Coronary artery (tissue), 2 donors: ENCODE results near the gene MIA2.

Experiments
- DNase-seq: peaks from one replicate; pipeline ENCODE4 v3.0.0-alpha.2; 2017; ENCODE audit warnings: low spot score
- H3K27ac ChIP-seq, 2 donors: fragments of 200-600 bp; sonication (generic); one replicate each; pipeline ENCODE4 v1.5.1; 2016 to 2019
- H3K4me3 ChIP-seq: fragments of 200-600 bp; sonication (generic); 2 replicates; pipeline ENCODE4 v1.5.1; 2016; ENCODE audit warnings: mild to moderate bottlenecking, moderate library complexity
- TF ChIP-seq, protein P1 (sequence below): fragments of 200-600 bp; sonication (generic); IDR thresholded peaks from one replicate; pipeline ENCODE4 v1.5.1; 2019; ENCODE audit warnings: antibody characterized with exemption

The MIA2 gene

DNA sequence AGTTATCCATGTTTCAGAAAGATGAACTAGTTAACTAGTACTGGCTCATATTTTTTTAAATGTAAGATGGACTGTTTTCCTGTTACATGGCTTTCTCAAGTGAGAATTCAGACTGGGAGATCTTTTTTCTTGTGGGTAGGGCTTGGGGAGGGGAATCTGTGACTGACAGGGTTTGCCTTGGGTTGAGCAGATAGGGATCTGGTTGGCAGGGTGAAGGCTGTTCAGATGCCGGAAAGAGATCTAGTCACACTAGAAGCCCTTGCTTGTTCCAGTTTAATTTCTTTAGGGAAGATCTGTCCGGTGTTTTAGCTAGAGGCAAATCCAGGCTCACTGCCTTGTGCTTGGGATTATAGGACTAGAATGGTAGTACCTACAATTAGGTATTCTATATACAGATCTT is 135.3 kb downstream of the MIA2 start:
- Histone ChIP-seq H3K27ac (no peak overlapping the region), H3K4me3 (no peak overlapping the region)
- TF ChIP-seq, protein P1, sequence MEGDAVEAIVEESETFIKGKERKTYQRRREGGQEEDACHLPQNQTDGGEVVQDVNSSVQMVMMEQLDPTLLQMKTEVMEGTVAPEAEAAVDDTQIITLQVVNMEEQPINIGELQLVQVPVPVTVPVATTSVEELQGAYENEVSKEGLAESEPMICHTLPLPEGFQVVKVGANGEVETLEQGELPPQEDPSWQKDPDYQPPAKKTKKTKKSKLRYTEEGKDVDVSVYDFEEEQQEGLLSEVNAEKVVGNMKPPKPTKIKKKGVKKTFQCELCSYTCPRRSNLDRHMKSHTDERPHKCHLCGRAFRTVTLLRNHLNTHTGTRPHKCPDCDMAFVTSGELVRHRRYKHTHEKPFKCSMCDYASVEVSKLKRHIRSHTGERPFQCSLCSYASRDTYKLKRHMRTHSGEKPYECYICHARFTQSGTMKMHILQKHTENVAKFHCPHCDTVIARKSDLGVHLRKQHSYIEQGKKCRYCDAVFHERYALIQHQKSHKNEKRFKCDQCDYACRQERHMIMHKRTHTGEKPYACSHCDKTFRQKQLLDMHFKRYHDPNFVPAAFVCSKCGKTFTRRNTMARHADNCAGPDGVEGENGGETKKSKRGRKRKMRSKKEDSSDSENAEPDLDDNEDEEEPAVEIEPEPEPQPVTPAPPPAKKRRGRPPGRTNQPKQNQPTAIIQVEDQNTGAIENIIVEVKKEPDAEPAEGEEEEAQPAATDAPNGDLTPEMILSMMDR: no peak
- DNase-seq: no peak

DNA sequence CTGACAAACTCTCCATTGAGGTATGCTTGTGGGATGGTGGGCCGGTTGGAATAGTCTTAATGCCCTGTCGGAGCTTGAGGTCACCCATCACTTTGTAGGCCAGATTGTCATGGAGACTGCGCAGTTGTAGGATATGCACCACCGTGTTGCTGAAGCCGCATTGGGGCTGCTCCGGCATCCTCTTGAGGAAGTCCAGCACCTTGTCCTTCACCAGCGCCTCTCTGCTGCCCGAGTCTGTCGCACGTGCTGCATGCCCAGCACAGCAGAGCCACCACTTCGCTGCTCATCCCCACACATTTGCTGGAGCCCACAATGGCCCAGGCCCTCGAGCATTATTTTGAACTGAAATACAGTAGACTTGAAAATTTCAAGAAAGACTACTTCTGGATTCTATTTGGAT is 136.7 kb downstream of the MIA2 start:
- DNase-seq: no peak
- TF ChIP-seq, protein P1: no peak
- Histone ChIP-seq H3K27ac (no peak overlapping the region), H3K4me3 (no peak overlapping the region)

DNA sequence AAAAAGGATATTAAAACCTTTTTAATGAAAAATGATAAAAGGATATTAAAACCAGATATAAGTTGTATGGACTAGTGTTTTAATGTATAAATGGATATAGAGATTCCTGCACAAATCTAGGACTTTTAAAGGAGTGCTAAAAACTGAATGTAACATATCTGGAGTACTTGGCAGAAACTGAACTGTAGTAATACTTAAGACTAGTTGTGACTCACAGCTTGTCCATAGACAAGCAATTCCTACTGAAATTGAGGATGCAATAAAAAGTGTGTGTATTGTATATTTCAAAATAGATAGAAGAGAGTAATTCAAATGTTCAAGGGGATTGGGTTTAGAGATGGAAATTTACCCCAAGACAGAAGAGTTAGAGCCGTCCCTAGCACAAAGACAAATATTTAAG is 138.9 kb downstream of the MIA2 start:
- TF ChIP-seq, protein P1: no peak
- DNase-seq: no peak
- Histone ChIP-seq H3K4me3 (no peak overlapping the region), H3K27ac (no peak overlapping the region)

DNA sequence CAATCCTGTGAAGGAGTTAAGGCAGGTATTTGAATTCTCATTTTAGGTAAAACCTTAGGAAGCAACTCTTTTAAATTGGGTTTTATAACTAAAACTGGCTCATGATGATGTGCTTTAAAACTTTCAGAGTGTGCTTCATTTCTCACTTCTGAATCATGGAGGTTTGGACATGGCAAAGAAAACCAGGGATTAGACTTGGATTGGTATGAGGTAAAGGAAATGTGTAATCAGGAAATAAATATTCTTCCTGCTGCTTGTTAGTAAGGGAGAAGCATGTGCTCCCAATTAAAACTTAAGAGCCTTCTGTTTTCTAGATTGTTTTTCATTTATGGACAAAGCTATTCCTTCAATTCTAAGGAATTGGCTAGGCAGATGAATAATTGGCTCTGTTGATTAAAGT is 141.1 kb downstream of the MIA2 start:
- no peak for DNase-seq
- peak overlapping the region; percentile 5 to 19 for H3K27ac ChIP-seq
- TF ChIP-seq, protein P1: no peak
- no peak overlapping the region for H3K4me3 ChIP-seq

DNA sequence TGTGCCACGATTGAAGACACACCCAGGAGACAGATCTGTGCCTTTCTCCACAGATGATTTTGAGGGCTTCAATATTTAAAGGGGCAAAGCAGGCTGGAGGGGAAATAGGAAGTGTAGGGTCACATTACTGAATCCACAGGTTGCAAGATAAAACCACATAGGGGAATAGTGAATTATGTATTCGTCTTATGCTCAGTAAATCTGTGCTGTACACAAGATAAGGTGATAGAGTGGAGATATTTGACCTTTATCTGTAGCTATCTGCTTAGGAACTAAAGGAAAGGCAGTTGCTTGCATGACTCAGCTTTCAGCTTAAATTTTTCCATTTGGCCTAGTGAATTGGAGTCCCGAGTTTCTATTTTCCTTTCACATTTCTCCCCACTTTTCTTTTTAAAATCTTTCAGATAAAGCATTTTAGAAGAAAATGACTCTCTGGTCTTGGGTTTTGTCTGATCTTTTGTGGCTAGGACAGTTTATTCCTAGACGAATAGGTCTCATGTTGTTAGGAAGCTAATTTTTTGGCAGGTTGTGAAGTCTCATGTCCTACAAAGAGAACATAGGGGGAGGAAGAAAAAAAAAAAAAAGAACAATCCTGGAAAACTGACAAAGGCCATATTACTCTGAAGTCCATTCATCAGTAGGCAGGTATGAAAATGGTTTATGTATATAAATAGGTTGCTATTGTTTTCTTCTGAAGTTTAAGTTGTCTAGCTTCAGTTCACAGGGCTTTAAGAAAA is 143.1 kb downstream of the MIA2 start:
- DNase-seq: no peak
- TF ChIP-seq, protein P1: no peak
- Histone ChIP-seq H3K27ac (peak overlapping the region; percentile 70 to 74), H3K4me3 (no peak overlapping the region)

DNA sequence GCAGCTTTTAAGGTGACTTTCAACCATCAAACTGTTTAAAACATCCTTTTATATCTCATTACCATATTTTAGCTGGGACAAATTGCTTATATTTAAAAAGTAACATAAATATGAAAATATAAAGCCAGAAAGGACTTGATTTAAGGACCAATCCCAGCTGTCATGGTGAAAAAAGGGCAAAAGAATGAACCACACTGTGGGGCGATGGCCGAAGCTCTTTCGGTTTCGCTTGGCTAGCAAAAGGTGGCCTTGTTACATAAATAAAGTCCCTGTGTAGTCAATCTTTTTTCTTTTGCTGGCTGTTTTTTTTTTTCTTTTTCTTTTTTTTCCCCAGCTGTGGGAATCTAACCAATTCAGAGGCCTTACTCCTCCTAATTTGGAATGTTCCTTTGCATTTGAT is 147.7 kb downstream of the MIA2 start:
- peak overlapping the region in 1 of 2 donors; percentile 39 for H3K27ac ChIP-seq
- no peak for DNase-seq
- TF ChIP-seq, protein P1: no peak
- H3K4me3 ChIP-seq: no peak overlapping the region

DNA sequence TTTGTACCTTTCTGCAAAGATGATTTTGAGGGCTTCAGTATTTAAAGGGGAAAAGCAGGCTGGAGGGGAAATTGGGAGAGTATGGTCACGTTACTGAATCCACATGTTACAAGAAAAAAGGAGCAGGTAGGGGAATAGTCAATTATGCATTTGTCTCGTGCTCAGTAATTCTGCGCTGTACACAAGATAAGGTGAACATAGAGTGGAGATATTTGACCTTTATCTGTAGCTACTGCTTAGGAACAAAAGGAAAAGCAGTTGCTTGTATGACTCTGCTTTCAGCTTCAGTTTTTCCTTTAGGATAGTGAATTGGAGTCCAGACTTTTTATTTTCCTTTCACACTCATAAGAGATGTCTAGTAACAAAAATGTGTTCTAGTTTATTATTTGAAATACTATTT is 148.7 kb downstream of the MIA2 start:
- no peak overlapping the region for H3K27ac ChIP-seq
- no peak for DNase-seq
- TF ChIP-seq, protein P1: no peak
- H3K4me3 ChIP-seq: no peak overlapping the region
